ENCODE measurements around the gene PCNX2. TPM values are rescaled to one million over a fixed set of nuclear protein-coding genes. Genes with fewer than 3 reads are reported as not detected.

PCNX2 gene
- total RNA-seq, 1 experiment from 2014 or later: 15.3 TPM

DNA sequence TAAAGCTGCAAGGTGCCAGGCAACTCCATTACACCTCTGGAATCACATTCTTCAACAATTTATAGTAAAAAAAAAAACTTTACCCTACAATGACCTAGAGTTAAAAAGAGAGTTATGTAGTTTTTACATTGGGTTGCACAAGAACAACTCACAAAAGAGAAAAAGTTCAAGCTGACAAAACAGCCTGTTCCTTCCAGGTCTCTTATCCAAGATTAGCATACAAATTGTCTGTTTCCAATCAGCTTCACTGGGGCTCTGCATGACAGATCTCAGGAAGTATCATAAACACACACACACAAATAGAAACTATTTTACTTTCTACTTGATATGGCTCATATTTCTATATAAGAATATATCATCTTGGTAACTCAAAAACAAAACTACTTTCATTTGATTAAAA, 154.6 kb downstream of the PCNX2 start:
- Histone ChIP-seq H3K27ac (ENCODE audit: low read depth, low read length) (no peak overlapping the region), H3K9me3 (ENCODE audit: control insufficient read depth in 1 of 2, insufficient read depth in 1 of 2, low read depth in 1 of 2, low read length in 2 of 2) (no peaks in the 10 kb centered on the region), H4K20me1 (ENCODE audit: insufficient read depth) (no peaks in the 10 kb centered on the region), H2AFZ (ENCODE audit: low read depth, low read length, poor library complexity, severe bottlenecking) (no peak overlapping the region), H3K4me1 (ENCODE audit: control insufficient read depth in 1 of 2, insufficient read depth in 2 of 2, low read length in 2 of 2) (no peaks in the 10 kb centered on the region), H3K4me3 (replicated peaks in 1 of 2; ENCODE audit: low read depth in 1 of 2, low read length in 2 of 2) (no peak overlapping the region), H3K79me2 (ENCODE audit: insufficient read depth, low read length) (no peaks in the 10 kb centered on the region), H3K4me2 (ENCODE audit: low read length) (no peak overlapping the region), H3K9ac (ENCODE audit: low read length) (no peak overlapping the region), H3K27me3 (ENCODE audit: insufficient read depth, low read length) (no peaks in the 10 kb centered on the region), H3K36me3 (ENCODE audit: control insufficient read depth in 1 of 2, insufficient read depth in 2 of 2, low read length in 2 of 2) (no peaks in the 10 kb centered on the region), H3K9me2 (ENCODE audit: insufficient read depth) (no peaks in the 10 kb centered on the region)
- ChIA-PET RAD21 (ENCODE audit: low non-redundant PET in 1 of 2, low total read pairs in 2 of 2, uncharacterized antibody in 2 of 2, unreplicated experiment in 2 of 2) (no interaction called here), CTCF (no interaction called here), POLR2A (no interaction called here)
- BruUV-seq (replicated peaks): no TSS peak
- intact Hi-C loops (cut with micrococcal nuclease): no loop called here
- DNase-seq (ENCODE audit: low read depth, low spot score): no peak
- no peak for ATAC-seq
- TF ChIP-seq TCF7L2 (IDR thresholded peaks at IDR 0.05; ENCODE audit: borderline replicate concordance, extremely low read depth, insufficient read depth, insufficient read length): no peak
- TF ChIP-seq SIN3A (IDR thresholded peaks at IDR 0.05; ENCODE audit: low read depth): no peak
- TF ChIP-seq, protein P1, sequence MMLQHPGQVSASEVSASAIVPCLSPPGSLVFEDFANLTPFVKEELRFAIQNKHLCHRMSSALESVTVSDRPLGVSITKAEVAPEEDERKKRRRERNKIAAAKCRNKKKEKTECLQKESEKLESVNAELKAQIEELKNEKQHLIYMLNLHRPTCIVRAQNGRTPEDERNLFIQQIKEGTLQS (IDR thresholded peaks at IDR 0.05): no peak
- no peak for TF ChIP-seq EGR1 (IDR thresholded peaks at IDR 0.05; ENCODE audit: low read depth)
- TF ChIP-seq CEBPB (IDR thresholded peaks at IDR 0.05; ENCODE audit: low read depth): no peak
- no peak for TF ChIP-seq RAD21 (IDR thresholded peaks at IDR 0.05; ENCODE audit: low read depth)
- no peak for TF ChIP-seq JUND (IDR thresholded peaks at IDR 0.05)
- TF ChIP-seq, protein P2, sequence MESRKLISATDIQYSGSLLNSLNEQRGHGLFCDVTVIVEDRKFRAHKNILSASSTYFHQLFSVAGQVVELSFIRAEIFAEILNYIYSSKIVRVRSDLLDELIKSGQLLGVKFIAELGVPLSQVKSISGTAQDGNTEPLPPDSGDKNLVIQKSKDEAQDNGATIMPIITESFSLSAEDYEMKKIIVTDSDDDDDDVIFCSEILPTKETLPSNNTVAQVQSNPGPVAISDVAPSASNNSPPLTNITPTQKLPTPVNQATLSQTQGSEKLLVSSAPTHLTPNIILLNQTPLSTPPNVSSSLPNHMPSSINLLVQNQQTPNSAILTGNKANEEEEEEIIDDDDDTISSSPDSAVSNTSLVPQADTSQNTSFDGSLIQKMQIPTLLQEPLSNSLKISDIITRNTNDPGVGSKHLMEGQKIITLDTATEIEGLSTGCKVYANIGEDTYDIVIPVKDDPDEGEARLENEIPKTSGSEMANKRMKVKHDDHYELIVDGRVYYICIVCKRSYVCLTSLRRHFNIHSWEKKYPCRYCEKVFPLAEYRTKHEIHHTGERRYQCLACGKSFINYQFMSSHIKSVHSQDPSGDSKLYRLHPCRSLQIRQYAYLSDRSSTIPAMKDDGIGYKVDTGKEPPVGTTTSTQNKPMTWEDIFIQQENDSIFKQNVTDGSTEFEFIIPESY (IDR thresholded peaks at IDR 0.05; ENCODE audit: extremely low read depth, insufficient replicate concordance, low read length): no peak
- TF ChIP-seq ZNF274 (IDR thresholded peaks at IDR 0.05; ENCODE audit: low read depth, low read length): no peak
- no peak for TF ChIP-seq POLR2AphosphoS5 (IDR thresholded peaks at IDR 0.05; ENCODE audit: low read depth, low read length)

All from HCT116 (cell line).